GM12874 (cell line): ENCODE results near the gene SEMA7A.

Source experiments
- TF ChIP-seq, protein P1 (sequence below): IDR thresholded peaks from 2 replicates; pipeline ENCODE4 v1.5.1; 2011; ENCODE audit warnings: low read depth, mild to moderate bottlenecking, control low read depth, low read length, moderate library complexity; ENCODE audit not compliant: insufficient read depth

Gene SEMA7A

DNA sequence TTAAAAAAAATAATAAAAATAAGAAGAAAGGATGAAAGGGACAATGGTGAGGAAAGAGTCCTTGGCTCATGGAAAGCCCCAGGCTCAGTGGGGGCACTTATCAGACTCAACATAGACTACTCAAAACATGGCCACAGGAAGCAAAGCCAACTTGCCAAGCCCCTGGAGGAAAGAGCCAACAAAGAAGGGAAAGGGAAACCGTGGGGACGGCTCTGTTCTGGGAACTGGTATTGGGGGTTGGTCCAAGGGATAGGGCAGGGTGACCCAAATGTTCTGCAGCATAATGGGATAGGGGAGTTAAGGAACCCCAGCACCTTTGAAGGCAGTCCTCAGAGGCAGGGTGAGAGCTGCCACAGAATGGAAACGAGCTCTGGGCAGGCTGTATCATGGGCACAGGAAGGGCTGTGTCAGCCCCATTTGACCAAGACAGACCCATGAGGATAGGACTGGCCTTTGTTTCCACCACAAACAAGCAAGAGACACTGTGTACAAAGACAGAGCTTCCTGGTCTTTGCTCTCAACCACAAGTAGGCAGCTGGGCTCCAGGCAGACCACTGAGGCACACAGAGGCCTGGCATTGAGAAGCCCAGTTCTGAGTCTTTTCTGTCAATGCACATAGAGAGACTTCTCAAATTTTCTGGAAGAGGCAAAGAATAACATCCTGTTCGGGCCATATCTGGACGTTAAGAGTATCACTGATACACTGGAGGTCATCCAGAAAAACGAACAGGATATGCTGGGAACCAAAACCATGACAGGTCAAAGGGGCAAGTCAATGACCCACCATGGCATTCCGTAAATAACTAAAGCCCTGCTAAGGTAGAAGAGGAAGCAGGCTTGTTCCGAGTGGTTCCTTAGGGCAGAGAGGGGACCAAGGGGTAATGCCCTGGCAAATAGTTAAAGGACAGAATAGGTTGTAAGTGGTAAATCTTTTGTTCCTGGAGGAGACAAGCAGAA is 10.6 kb upstream of the SEMA7A start:
- TF ChIP-seq, protein P1, sequence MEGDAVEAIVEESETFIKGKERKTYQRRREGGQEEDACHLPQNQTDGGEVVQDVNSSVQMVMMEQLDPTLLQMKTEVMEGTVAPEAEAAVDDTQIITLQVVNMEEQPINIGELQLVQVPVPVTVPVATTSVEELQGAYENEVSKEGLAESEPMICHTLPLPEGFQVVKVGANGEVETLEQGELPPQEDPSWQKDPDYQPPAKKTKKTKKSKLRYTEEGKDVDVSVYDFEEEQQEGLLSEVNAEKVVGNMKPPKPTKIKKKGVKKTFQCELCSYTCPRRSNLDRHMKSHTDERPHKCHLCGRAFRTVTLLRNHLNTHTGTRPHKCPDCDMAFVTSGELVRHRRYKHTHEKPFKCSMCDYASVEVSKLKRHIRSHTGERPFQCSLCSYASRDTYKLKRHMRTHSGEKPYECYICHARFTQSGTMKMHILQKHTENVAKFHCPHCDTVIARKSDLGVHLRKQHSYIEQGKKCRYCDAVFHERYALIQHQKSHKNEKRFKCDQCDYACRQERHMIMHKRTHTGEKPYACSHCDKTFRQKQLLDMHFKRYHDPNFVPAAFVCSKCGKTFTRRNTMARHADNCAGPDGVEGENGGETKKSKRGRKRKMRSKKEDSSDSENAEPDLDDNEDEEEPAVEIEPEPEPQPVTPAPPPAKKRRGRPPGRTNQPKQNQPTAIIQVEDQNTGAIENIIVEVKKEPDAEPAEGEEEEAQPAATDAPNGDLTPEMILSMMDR, result no peak

DNA sequence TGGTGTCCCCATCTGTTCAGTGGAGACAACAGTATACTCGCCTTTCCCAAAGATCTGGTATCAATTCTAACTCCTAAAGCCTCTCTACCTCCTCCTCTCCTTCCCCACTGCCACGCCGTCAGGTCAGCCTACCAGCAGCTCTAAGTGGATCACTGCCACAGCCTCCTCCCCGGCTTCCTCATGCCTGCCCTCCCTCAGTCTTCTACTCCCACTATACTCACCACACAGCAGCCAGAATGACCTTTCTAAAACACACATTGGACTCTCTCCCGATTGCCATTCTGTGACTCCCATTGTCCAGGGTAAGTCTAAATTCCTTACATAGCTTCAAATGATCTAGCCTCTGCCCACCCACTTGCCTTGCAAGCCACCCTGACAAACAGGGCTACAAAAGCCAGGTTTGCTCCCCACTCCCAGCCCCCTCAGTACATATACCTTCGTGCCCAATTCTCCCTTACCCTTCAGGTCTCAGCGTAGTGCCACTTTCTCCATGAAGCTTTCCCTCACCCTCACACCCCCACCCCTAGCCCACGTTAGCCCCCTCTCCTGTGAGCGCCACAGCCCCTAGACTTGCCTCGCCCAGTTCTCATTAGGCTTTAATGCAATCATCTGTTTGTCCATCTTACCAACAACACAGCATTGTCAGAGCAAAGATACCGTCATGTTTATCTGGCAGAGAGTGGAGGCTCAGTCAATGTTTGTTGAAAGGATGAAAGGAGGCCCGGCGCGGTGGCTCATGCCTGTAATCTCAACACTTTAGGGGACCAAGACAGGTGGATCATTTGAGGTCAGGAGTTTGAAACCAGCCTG is 9.5 kb upstream of the SEMA7A start:
- TF ChIP-seq, protein P1, result no peak

DNA sequence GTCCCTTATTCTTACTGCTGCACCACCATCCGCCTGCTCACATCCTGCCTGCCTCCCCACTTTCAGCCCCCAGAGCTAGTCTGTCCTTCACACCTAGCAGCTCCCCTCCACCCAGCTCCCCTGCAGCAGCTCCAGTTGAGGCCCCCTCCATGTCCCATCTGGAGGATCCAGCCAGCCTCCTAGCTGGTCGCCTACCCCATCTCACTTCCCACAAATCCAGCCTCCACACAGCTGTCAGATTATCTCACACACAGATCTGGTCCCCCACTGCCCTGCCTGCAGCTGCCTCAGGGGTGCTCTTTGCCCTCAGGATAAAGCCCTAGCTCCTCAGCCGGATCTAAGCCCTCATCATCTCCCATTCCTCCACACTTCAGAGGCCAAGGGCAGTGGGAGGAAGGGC is 8.8 kb upstream of the SEMA7A start:
- TF ChIP-seq, protein P1, result no peak

DNA sequence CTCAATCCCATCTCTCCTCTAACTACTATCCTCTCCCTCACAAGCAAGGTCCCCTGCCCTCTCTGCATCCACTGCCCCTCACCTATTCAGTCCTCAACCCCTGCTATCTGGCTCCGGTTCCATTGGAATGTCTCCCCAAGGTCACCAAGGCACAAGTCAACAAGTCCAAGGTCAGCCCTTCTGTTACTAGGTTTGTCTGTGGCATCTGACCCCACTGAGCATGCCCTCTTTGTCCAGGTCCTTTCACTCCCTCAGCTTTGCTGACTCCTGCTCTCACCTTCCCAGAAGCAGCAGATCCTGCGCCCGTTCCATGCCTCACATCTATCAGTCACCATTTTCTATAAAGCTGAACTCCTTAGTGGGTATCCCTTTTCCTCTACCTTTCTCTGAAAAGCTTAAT is 8.3 kb upstream of the SEMA7A start:
- TF ChIP-seq, protein P1, result no peak

DNA sequence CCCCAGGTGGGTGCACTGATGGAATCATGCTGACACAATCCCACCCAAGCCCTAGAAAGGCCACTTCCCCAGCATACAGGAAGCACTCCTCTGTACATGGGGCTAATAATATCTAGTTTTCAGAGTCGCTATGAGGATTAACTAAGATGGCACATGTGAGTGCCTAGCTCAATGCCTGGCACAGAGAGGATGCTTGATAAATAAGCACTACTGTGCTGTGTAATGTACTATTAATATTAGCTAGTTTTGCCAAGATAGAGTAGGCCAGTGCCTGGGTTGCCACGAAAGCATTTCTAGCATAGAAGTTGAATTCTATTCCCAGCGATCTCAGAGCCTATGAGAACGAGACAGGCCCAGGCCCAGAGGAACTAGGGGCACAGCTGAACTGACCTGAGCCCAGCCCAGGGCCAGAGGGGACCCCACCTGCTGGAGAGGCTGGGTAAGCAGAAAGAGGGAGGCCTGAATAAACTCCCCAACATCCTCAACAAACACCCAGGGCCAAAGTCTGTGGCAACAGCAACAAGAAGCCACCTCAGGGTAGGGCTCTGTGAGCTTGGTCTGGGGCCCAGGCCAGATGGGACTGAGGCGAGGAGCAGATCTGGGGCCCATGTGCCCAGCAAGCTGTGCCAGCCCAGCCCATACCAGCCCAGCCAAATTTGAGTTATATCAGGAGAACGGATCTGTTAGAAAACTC is 7.6 kb upstream of the SEMA7A start:
- TF ChIP-seq, protein P1, result no peak

DNA sequence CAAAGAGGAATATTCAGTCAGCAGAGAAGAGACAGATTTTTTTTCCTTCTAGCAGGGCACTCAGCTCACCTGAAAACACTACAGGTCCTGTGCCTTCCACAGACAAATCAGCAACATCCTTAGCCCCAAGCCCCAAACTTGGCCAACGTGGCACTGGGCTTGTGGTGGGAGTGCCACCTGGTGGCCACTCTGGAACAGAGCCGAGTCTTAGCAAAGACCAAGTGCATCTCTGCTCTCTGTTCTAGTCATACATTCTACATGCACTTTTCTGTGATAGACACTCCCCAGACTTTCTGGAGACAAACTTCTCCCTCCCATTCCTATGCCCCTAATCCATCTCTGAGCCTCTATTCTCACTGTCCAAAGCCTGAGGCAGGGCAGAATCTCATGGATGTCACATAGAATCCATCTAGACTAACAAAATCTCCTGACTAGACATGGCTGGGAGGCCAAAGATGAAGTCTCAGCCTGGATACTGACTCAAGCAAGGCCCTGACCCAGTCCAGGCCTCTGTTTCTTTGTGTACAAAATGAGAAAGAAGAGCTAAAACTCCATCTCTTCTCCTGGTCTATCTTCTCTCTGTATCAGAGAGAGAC is 5.1 kb upstream of the SEMA7A start:
- TF ChIP-seq, protein P1, result peak; percentile 88
